HEK293 (cell line): ENCODE measurements around the gene RBM22.

Experiments
- ZNF24 ChIP-seq: fragments of 450-650 bp; formaldehyde crosslinking; IDR thresholded peaks from 2 replicates; pipeline ENCODE4 v1.5.1; 2016; ENCODE audit warnings: missing biosample characterization, missing genetic modification characterization
- ZNF274 ChIP-seq, 2 experiments: fragments of 200-500 bp in 1 of 2; fragments of 450-650 bp in 1 of 2; sonication (Bioruptor generic) in 1 of 2; formaldehyde crosslinking in 1 of 2; IDR thresholded peaks; 2 replicates each; pipeline versions ENCODE4 v1.5.1 to v1.6.1; 2014 to 2016; ENCODE audit warnings: borderline replicate concordance in 1 of 2, inconsistent platforms in 1 of 2, low read length in 1 of 2, missing biosample characterization in 1 of 2, missing genetic modification characterization in 1 of 2
- ZNF311 ChIP-seq: fragments of 450-650 bp; formaldehyde crosslinking; IDR thresholded peaks from 2 replicates; pipeline ENCODE4 v1.5.1; 2017; ENCODE audit warnings: missing biosample characterization, missing genetic modification characterization, borderline replicate concordance
- ZNF585B ChIP-seq: fragments of 450-650 bp; formaldehyde crosslinking; IDR thresholded peaks from 2 replicates; pipeline ENCODE4 v1.5.1; 2016; ENCODE audit warnings: missing biosample characterization, missing genetic modification characterization
- ZNF837 ChIP-seq: fragments of 450-650 bp; formaldehyde crosslinking; IDR thresholded peaks from 2 replicates; pipeline ENCODE4 v1.5.1; 2016; ENCODE audit warnings: missing biosample characterization, missing genetic modification characterization
- TF ChIP-seq, protein P1 (sequence below): IDR thresholded peaks from 2 replicates; pipeline ENCODE4 v1.6.1; 2011; ENCODE audit warnings: mild to moderate bottlenecking, low read depth, low read length, borderline replicate concordance

DNA sequence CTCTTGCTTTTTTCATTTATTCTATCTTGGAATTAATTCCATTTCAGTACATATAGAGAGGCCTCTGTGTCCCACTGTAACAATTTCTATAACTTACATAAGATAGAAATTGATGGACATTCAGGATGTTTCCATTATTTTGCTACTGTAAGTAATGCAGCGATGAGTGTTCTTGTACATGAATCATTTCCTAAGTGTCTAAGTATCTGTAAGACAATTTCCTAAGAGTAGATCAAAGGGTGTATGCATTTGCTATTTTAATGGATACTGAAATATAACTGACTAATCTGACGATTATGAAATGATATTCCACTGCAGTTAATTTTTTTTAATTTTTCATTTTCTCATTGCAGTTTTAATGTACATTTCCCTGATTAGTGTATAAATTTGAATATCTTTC is 23.0 kb upstream of the RBM22 start:
- no peak for TF ChIP-seq ZNF585B
- no peak for TF ChIP-seq ZNF837 (tag by site-specific recombination)
- TF ChIP-seq ZNF274 (IDR thresholded peaks at IDR 0.05; ENCODE audit: low read length): no peak
- no peak for TF ChIP-seq ZNF274 (tag by site-specific recombination; IDR thresholded peaks at IDR 0.05; ENCODE audit: borderline replicate concordance)
- TF ChIP-seq, protein P1, sequence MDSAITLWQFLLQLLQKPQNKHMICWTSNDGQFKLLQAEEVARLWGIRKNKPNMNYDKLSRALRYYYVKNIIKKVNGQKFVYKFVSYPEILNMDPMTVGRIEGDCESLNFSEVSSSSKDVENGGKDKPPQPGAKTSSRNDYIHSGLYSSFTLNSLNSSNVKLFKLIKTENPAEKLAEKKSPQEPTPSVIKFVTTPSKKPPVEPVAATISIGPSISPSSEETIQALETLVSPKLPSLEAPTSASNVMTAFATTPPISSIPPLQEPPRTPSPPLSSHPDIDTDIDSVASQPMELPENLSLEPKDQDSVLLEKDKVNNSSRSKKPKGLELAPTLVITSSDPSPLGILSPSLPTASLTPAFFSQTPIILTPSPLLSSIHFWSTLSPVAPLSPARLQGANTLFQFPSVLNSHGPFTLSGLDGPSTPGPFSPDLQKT: no peak
- no peak for TF ChIP-seq ZNF24
- no peak for TF ChIP-seq ZNF311 (tag by site-specific recombination)
